Hepatocyte (in vitro differentiated cells): ENCODE data around the gene TTC9. TPM values are rescaled to one million over a fixed set of nuclear protein-coding genes. Genes with fewer than 3 reads are reported as not detected.
A peak's percentile ranks its signal among the peaks of the same experiment; 100 is the strongest.

ENCODE experiments used
- DNase-seq: peaks from one replicate; pipeline ENCODE4 v3.0.0-alpha.2; 2016; ENCODE audit warnings: low spot score
- H2AFZ ChIP-seq: fragments of 200-600 bp; sonication (generic); 2 replicates; pipeline ENCODE4 v1.6.0; 2016; ENCODE audit warnings: antibody characterized with exemption, mild to moderate bottlenecking
- H3K27ac ChIP-seq: fragments of 200-600 bp; sonication (generic); 2 replicates; pipeline ENCODE4 v1.5.1; 2016; ENCODE audit warnings: mild to moderate bottlenecking
- H3K27me3 ChIP-seq: fragments of 200-600 bp; sonication (generic); 2 replicates; pipeline ENCODE4 v1.6.1; 2016
- H3K36me3 ChIP-seq: fragments of 200-600 bp; sonication (generic); replicated peaks from 2 replicates; pipeline ENCODE4 v1.5.1; 2016; ENCODE audit warnings: low read depth; ENCODE audit not compliant: insufficient read depth
- H3K4me1 ChIP-seq: fragments of 200-600 bp; sonication (generic); 2 replicates; pipeline ENCODE4 v1.5.1; 2016; ENCODE audit warnings: mild to moderate bottlenecking, moderate library complexity; ENCODE audit not compliant: insufficient read depth
- H3K4me2 ChIP-seq: fragments of 200-600 bp; sonication (generic); 2 replicates; pipeline ENCODE4 v1.6.0; 2016
- H3K4me3 ChIP-seq: fragments of 200-600 bp; sonication (generic); 2 replicates; pipeline ENCODE4 v1.5.1; 2016; ENCODE audit warnings: mild to moderate bottlenecking
- H3K79me2 ChIP-seq: fragments of 200-600 bp; sonication (generic); 2 replicates; pipeline ENCODE4 v1.6.0; 2017; ENCODE audit warnings: mild to moderate bottlenecking
- H3K9me2 ChIP-seq: fragments of 200-600 bp; sonication (generic); replicated peaks from 2 replicates; pipeline ENCODE4 v1.6.0; 2017; ENCODE audit warnings: mild to moderate bottlenecking; ENCODE audit not compliant: insufficient read depth
- H3K9me3 ChIP-seq: fragments of 200-600 bp; sonication (generic); 2 replicates; pipeline ENCODE4 v1.5.1; 2016; ENCODE audit warnings: low read depth, mild to moderate bottlenecking
- H4K20me1 ChIP-seq: fragments of 200-600 bp; sonication (generic); 2 replicates; pipeline ENCODE4 v1.6.0; 2016; ENCODE audit warnings: mild to moderate bottlenecking; ENCODE audit not compliant: insufficient read depth, poor library complexity, severe bottlenecking
- CTCF ChIP-seq: fragments of 200-600 bp; sonication (generic); IDR thresholded peaks from 2 replicates; pipeline ENCODE4 v1.5.1; 2016; ENCODE audit warnings: antibody characterized with exemption, mild to moderate bottlenecking; ENCODE audit not compliant: poor library complexity
- EZH2 ChIP-seq: fragments of 200-600 bp; sonication (generic); IDR thresholded peaks from 2 replicates; pipeline ENCODE4 v1.6.1; 2016; ENCODE audit warnings: antibody characterized with exemption, mild to moderate bottlenecking, borderline replicate concordance
- EZH2phosphoT487 ChIP-seq: fragments of 200-600 bp; sonication (generic); IDR thresholded peaks from one replicate; pipeline ENCODE4 v1.6.1; 2018; ENCODE audit warnings: antibody characterized with exemption, mild to moderate bottlenecking, low read depth, moderate library complexity; ENCODE audit not compliant: unreplicated experiment, severe bottlenecking
- WGBS: methylation state at CpG from one replicate; pipeline ENCODE4 v1.1.6; 2016; ENCODE audit warnings: low lambda C conversion rate; ENCODE audit errors: missing lambda C conversion rate; 5-methylcytosine and 5-hydroxymethylcytosine counted together
- polyA plus RNA-seq: library from polyadenylated mRNA; unstranded; fragments of >200 nt; fragmentation: Nextera tagmentation; extraction: Ambion mirVana; gene quantifications from 2 replicates; pipeline ENCODE4 v1.2.1, GENCODE V29; 2016
- total RNA-seq: library from RNA; depleted of rRNA; stranded (reverse); fragments of >200 nt; gene quantifications from 2 replicates; pipeline ENCODE4 v1.2.3, GENCODE V29; 2014

The TTC9 gene
- total and polyA plus RNA-seq, 2 experiments from 2014 or later, result 3.6 to 4.9 TPM

GRCh38 chr14:70665448-70666360, 24.0 kb downstream of the TTC9 start:
- Histone ChIP-seq H3K9me2 (no peaks in the 10 kb centered on the region), H3K79me2 (no peaks in the 10 kb centered on the region), H3K36me3 (no peaks in the 10 kb centered on the region), H3K4me1 (peaks cover 21% of the 10 kb centered on the region), H4K20me1 (no peaks in the 10 kb centered on the region), H3K4me2 (peak overlapping the region; percentile 31), H2AFZ (peak overlapping the region; percentile 52), H3K9me3 (no peaks in the 10 kb centered on the region), H3K27ac (peak overlapping the region; percentile 85), H3K27me3 (no peaks in the 10 kb centered on the region), H3K4me3 (no peak overlapping the region)
- 48% methylated on average over 8 of the region's 8 CpGs for WGBS
- DNase-seq, result peak; percentile 73
- TF ChIP-seq EZH2phosphoT487 (no peak), EZH2 (no peak), CTCF (no peak)

DNA sequence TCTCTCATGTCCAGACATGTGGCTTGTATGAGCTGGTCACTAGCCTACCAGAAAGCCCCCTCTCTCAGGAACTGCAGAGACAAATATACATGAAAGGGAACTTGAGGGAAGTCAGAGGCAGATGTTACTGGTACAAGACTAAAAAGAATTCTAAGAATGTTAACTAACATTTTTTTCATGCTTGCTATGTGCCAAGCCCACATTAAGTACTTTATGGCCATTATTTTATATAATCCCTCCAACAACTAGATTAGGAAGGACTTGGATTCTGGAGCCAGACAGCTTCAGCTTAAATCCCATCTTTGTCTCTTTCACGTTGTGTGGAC, 24.6 kb downstream of the TTC9 start:
- H3K79me2 ChIP-seq, result no peaks in the 10 kb centered on the region
- WGBS, result 50% methylated on average over 1 of the region's 1 CpG
- DNase-seq, result no peak
- peaks cover 21% of the 10 kb centered on the region for H3K4me1 ChIP-seq
- no peaks in the 10 kb centered on the region for H3K9me3 ChIP-seq
- H3K27ac ChIP-seq, result peak overlapping the region; percentile 85
- no peaks in the 10 kb centered on the region for H4K20me1 ChIP-seq
- H3K36me3 ChIP-seq, result no peaks in the 10 kb centered on the region
- no peaks in the 10 kb centered on the region for H3K27me3 ChIP-seq
- no peaks in the 10 kb centered on the region for H3K9me2 ChIP-seq
- peak overlapping the region; percentile 31 for H3K4me2 ChIP-seq
- no peak overlapping the region for H3K4me3 ChIP-seq
- TF ChIP-seq EZH2, result no peak
- no peak for TF ChIP-seq EZH2phosphoT487
- TF ChIP-seq CTCF, result no peak
- no peak overlapping the region for H2AFZ ChIP-seq

- Histone ChIP-seq H3K9me2 (no peaks in the 10 kb centered on the region), H3K4me2 (no peak overlapping the region), H2AFZ (no peak overlapping the region), H3K27ac (no peak overlapping the region), H3K79me2 (no peaks in the 10 kb centered on the region), H3K4me1 (peaks cover 9% of the 10 kb centered on the region), H4K20me1 (no peaks in the 10 kb centered on the region), H3K36me3 (no peaks in the 10 kb centered on the region), H3K9me3 (no peaks in the 10 kb centered on the region), H3K27me3 (no peaks in the 10 kb centered on the region), H3K4me3 (no peak overlapping the region)
- TF ChIP-seq EZH2phosphoT487, result no peak
- TF ChIP-seq CTCF, result no peak
- TF ChIP-seq EZH2, result no peak
- 94% methylated on average over 15 of the region's 15 CpGs for WGBS
- DNase-seq, result no peak
Measured at GRCh38 chr14:70670992-70671651, 29.4 kb downstream of the TTC9 start.
